ENCODE results near the gene P2RX4. TPM values are rescaled to one million over a fixed set of nuclear protein-coding genes. Genes with fewer than 3 reads are reported as not detected.

P2RX4 gene
- total RNA-seq, 2 donors from 2014 or later, result 42.3 to 50.4 TPM

GRCh38 chr12:121166356-121166755 lies 43.6 kb upstream of the P2RX4 start:
- DNase-seq (ENCODE audit: low spot score), result no peak
- no peaks in the 10 kb centered on the region for H3K36me3 ChIP-seq
- TF ChIP-seq CTCF (IDR thresholded peaks at IDR 0.05), result no peak

GRCh38 chr12:121167232-121167820 lies 42.6 kb upstream of the P2RX4 start:
- no peak for TF ChIP-seq CTCF (IDR thresholded peaks at IDR 0.05)
- no peak for DNase-seq (ENCODE audit: low spot score)
- H3K27ac ChIP-seq, result no peak overlapping the region
- no peaks in the 10 kb centered on the region for H3K36me3 ChIP-seq
- H3K27me3 ChIP-seq (replicated peaks; ENCODE audit: insufficient read depth), result no peaks in the 10 kb centered on the region
- H3K4me1 ChIP-seq (ENCODE audit: control insufficient read depth in 1 of 2, low read depth in 2 of 2), result no peaks in the 10 kb centered on the region
- no peak for ATAC-seq (ENCODE audit: insufficient number of reproducible peaks, low FRiP score, low read depth)
- no peak overlapping the region for H3K4me3 ChIP-seq
- H3K9me3 ChIP-seq, result no peaks in the 10 kb centered on the region

More at GRCh38 chr12:121166356-121166755, 43.6 kb upstream of the P2RX4 start:
- Histone ChIP-seq H3K4me3 (no peak overlapping the region), H3K9me3 (no peaks in the 10 kb centered on the region), H3K27me3 (replicated peaks; ENCODE audit: insufficient read depth) (no peaks in the 10 kb centered on the region), H3K4me1 (ENCODE audit: control insufficient read depth in 1 of 2, low read depth in 2 of 2) (no peaks in the 10 kb centered on the region), H3K27ac (no peak overlapping the region)
- ATAC-seq (ENCODE audit: insufficient number of reproducible peaks, low FRiP score, low read depth), result no peak

GRCh38 chr12:121167951-121168350 lies 42.0 kb upstream of the P2RX4 start:
- H3K4me1 ChIP-seq (ENCODE audit: control insufficient read depth in 1 of 2, low read depth in 2 of 2), result no peaks in the 10 kb centered on the region
- no peaks in the 10 kb centered on the region for H3K9me3 ChIP-seq
- H3K27me3 ChIP-seq (replicated peaks; ENCODE audit: insufficient read depth), result no peaks in the 10 kb centered on the region
- H3K27ac ChIP-seq, result no peak overlapping the region
- H3K36me3 ChIP-seq, result no peaks in the 10 kb centered on the region
- no peak overlapping the region for H3K4me3 ChIP-seq
- no peak for TF ChIP-seq CTCF (IDR thresholded peaks at IDR 0.05)
- no peak for ATAC-seq (ENCODE audit: insufficient number of reproducible peaks, low FRiP score, low read depth)
- no peak for DNase-seq (ENCODE audit: low spot score)

- H3K36me3 ChIP-seq, result no peaks in the 10 kb centered on the region
- no peak overlapping the region for H3K27ac ChIP-seq
- no peak for TF ChIP-seq CTCF (IDR thresholded peaks at IDR 0.05)
These were observed 39.8 kb upstream of the P2RX4 start for GRCh38 chr12:121170151-121170550.

GRCh38 chr12:121170611-121171260 lies 39.2 kb upstream of the P2RX4 start:
- Histone ChIP-seq H3K4me3 (no peak overlapping the region), H3K36me3 (no peaks in the 10 kb centered on the region), H3K27me3 (replicated peaks; ENCODE audit: insufficient read depth) (no peaks in the 10 kb centered on the region), H3K27ac (no peak overlapping the region), H3K9me3 (no peaks in the 10 kb centered on the region), H3K4me1 (ENCODE audit: control insufficient read depth in 1 of 2, low read depth in 2 of 2) (no peaks in the 10 kb centered on the region)
- ATAC-seq (ENCODE audit: insufficient number of reproducible peaks, low FRiP score, low read depth) (no peak), DNase-seq (ENCODE audit: low spot score) (no peak)
- no peak for TF ChIP-seq CTCF (IDR thresholded peaks at IDR 0.05)

More at GRCh38 chr12:121170151-121170550, 39.8 kb upstream of the P2RX4 start:
- Histone ChIP-seq H3K9me3 (no peaks in the 10 kb centered on the region), H3K4me1 (ENCODE audit: control insufficient read depth in 1 of 2, low read depth in 2 of 2) (no peaks in the 10 kb centered on the region), H3K27me3 (replicated peaks; ENCODE audit: insufficient read depth) (no peaks in the 10 kb centered on the region), H3K4me3 (no peak overlapping the region)
- DNase-seq (ENCODE audit: low spot score), result no peak
- ATAC-seq (ENCODE audit: insufficient number of reproducible peaks, low FRiP score, low read depth), result no peak
